Measurements from ENCODE around the gene BRSK2.

Gene BRSK2

DNA sequence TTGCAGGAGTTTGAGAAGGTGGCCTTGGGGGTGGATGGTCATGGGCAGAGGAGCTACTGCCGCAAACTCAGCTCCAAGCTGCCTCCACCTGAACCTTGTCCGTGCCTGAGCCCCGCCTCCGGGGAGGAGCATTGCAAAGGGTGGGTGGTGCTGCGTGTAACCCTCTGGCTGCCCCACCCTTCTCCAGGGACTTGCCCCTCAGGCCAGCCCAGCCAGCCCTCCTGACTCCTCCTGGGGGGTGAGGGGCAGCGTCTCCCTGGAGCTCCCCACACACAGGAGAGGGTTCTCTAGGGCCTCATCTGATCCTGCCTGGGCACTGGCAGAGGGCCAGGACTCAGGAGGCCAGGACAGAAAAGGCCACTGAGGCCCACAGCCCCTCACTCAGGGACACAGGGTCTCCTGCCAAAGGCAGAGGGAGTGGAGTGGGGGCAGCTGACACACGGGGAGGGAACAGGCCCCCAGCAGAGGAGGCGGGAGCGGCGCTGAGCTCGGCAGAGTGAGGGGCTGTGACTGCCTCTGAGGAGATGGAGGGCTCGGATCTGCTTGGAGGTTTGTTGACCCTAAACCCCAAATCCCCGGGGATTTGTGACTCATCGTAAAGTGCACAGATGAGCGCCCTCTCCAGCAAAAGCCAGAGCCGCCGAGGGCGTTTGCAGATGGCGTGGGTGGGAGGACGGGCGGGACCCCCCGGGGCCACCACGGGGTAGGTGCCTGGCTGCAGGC is 12.8 kb downstream of the BRSK2 start:
- Histone ChIP-seq H3K27ac (ENCODE audit: low read depth in 2 of 2, low read length in 2 of 2) (no peak overlapping the region), H3K36me3 (ENCODE audit: control insufficient read depth in 2 of 2, insufficient read depth in 2 of 2, low read length in 2 of 2) (no peaks in the 10 kb centered on the region), H3K9ac (ENCODE audit: low read depth in 1 of 2, low read length in 2 of 2) (no peak overlapping the region), H3K27me3 (ENCODE audit: control insufficient read depth in 2 of 2, insufficient read depth in 2 of 2, low read length in 2 of 2) (peaks cover 0 to 3% of the 10 kb centered on the region in 2 donors), H3K9me3 (ENCODE audit: control insufficient read depth in 2 of 2, low read length in 2 of 2) (no peaks in the 10 kb centered on the region), H3K4me3 (ENCODE audit: low read length in 2 of 2) (no peak overlapping the region), H3K4me1 (ENCODE audit: control insufficient read depth in 2 of 2, insufficient read depth in 2 of 2, low read length in 2 of 2) (no peaks in the 10 kb centered on the region)

DNA sequence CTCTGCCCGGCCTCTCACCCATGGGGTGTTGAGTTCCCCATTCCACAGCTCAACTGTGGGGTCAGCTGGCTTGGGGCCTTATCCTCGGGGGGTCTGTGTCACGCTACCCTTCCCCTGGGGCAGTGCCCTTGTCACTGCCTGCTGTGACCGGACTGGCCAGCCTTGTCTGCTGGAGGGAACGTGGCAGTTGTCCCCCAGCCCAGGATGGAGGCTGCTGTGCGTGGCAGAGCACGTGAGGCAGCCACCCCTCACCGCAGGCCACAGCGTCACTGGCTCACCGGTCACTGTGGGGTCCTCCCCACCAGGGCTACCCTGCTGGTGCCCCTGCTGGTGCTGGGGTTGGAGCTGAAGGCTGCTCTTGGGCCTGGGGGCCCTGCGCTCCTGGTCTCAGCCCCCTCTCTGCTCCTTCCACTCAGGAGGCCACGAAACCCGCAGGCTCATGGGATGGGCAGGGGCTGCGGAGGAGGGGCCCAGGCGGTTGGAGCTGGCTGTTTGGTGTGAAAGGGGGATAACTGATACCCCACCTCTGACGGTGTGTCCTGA is 13.4 kb downstream of the BRSK2 start:
- no peaks in the 10 kb centered on the region for H3K9me3 ChIP-seq (ENCODE audit: control insufficient read depth in 2 of 2, low read length in 2 of 2)
- peaks cover 0 to 3% of the 10 kb centered on the region in 2 donors for H3K27me3 ChIP-seq (ENCODE audit: control insufficient read depth in 2 of 2, insufficient read depth in 2 of 2, low read length in 2 of 2)
- no peak overlapping the region for H3K27ac ChIP-seq (ENCODE audit: low read depth in 2 of 2, low read length in 2 of 2)
- no peak overlapping the region for H3K9ac ChIP-seq (ENCODE audit: low read depth in 1 of 2, low read length in 2 of 2)
- H3K4me1 ChIP-seq (ENCODE audit: control insufficient read depth in 2 of 2, insufficient read depth in 2 of 2, low read length in 2 of 2), result no peaks in the 10 kb centered on the region
- no peak overlapping the region for H3K4me3 ChIP-seq (ENCODE audit: low read length in 2 of 2)
- no peaks in the 10 kb centered on the region for H3K36me3 ChIP-seq (ENCODE audit: control insufficient read depth in 2 of 2, insufficient read depth in 2 of 2, low read length in 2 of 2)

DNA sequence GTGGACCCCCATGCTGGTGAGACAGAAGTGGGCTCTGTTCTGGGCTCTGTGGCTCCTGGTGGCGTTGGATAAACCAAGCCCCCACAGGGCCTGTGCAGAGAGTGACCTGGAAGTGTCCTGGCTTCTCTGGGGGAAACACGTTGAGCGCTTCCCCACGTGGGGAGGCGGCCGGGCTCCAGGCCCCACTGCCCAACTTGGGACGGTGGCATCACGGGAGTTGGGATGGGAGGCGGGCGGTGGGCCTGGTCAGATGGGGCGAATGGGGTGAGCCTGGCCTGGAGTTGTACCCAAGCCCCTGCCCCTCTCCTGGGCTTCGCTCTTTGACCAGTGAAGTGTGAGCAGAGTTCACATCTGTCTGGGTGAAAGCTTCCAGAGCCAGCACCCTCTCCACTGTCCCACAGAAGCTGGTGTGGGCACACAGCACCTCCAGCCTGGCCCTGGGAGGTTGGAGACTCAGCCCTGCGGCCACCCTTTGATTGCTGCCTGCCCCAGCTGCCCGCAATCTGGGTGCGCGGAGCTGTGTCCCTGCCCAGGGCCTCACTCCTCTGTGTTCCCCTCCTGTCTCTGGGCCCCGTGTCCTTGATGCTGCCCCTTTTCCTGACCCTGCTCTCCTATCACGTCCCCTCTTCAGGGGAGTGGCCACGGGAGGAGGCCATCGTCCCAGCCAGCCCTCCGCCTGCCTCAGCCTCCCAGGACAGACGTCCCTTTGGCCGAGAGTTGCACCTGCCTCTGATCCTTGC is 14.2 kb downstream of the BRSK2 start:
- Histone ChIP-seq H3K9ac (ENCODE audit: low read depth in 1 of 2, low read length in 2 of 2) (no peak overlapping the region), H3K4me3 (ENCODE audit: low read length in 2 of 2) (no peak overlapping the region), H3K27me3 (ENCODE audit: control insufficient read depth in 2 of 2, insufficient read depth in 2 of 2, low read length in 2 of 2) (peaks cover 0 to 3% of the 10 kb centered on the region in 2 donors), H3K9me3 (ENCODE audit: control insufficient read depth in 2 of 2, low read length in 2 of 2) (no peaks in the 10 kb centered on the region), H3K36me3 (ENCODE audit: control insufficient read depth in 2 of 2, insufficient read depth in 2 of 2, low read length in 2 of 2) (no peaks in the 10 kb centered on the region), H3K27ac (ENCODE audit: low read depth in 2 of 2, low read length in 2 of 2) (no peak overlapping the region), H3K4me1 (ENCODE audit: control insufficient read depth in 2 of 2, insufficient read depth in 2 of 2, low read length in 2 of 2) (no peaks in the 10 kb centered on the region)

DNA sequence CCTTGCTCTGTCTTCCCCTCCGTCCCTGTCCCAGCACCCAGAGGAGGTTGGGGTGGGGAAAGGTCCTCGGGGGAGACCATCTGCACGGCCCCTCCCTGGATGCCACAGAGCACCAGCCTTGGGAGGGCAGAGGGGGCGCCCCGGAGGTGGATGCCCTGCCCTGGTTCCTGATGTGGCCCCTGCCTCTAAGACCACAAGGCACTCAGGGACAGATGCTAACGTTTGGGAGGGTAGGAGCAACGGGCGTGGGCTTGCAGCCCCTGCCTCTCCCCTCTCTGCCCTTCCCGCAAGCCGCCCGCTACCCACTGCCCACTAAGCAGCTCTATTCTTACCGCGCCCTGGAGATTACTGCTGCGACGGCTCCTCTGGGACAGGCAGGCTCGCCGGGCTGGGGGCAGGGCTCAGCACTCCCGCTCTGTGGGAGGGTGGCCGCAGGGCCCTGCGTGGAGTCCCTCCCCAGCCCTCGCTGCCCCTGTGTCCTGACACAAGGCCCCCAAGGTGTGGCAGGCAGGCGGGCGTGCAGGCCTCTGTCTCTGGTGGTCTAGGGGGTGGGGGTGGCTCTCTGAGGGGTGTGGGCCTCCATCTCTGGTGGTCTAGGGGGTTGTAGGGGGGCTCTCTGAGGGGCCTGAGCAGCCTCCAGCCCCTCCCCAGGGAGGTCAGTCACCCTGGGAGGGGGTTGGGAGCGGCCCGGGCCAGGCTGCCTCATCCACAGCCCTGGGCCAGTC is 14.9 kb downstream of the BRSK2 start:
- H3K36me3 ChIP-seq (ENCODE audit: control insufficient read depth in 2 of 2, insufficient read depth in 2 of 2, low read length in 2 of 2), result no peaks in the 10 kb centered on the region
- H3K4me3 ChIP-seq (ENCODE audit: low read length in 2 of 2), result no peak overlapping the region
- peaks cover 0 to 3% of the 10 kb centered on the region in 2 donors for H3K27me3 ChIP-seq (ENCODE audit: control insufficient read depth in 2 of 2, insufficient read depth in 2 of 2, low read length in 2 of 2)
- no peaks in the 10 kb centered on the region for H3K9me3 ChIP-seq (ENCODE audit: control insufficient read depth in 2 of 2, low read length in 2 of 2)
- H3K4me1 ChIP-seq (ENCODE audit: control insufficient read depth in 2 of 2, insufficient read depth in 2 of 2, low read length in 2 of 2), result no peaks in the 10 kb centered on the region
- no peak overlapping the region for H3K27ac ChIP-seq (ENCODE audit: low read depth in 2 of 2, low read length in 2 of 2)
- H3K9ac ChIP-seq (ENCODE audit: low read depth in 1 of 2, low read length in 2 of 2), result no peak overlapping the region

DNA sequence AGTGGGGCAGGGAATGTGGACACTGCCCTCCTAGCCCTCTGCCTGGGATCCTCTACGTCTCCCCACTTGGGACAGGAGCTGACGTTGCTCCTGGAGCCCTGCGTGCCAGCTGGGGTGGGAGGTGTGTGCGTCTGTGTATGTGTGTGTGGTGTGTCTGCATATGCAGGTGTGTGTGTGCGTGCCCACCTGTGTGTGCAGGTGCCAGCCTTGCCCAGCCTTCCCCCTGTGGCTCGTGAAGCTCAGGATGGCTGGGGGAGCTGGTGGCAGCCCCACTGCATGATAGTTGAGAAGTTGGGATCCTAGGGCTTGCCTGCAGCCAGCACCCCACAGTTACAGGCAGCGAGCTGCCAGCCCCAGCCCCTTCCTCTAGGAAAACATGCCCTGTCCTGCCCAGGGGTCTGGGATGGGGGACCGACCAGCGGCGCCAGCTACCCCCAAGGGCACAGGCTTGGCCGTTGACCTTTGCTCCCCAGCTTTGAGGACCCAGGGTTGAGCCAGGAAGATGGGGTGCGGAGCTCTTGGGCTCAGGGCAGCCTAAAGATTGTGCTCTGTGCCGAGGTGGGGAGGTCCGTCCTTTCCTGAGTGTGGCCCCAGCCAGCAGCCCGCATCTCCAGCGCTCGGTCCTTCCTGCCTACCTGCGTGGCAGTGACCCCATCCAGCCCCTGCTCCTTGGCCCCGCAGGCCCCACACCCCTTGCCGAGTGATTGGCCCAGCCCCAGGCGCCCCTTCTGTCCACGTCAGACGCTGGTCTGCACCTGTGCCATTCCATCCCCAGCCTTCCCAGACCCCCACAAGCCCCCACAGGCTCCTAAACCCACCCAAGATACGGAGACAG is 15.7 kb downstream of the BRSK2 start:
- Histone ChIP-seq H3K9ac (ENCODE audit: low read depth in 1 of 2, low read length in 2 of 2) (no peak overlapping the region), H3K27me3 (ENCODE audit: control insufficient read depth in 2 of 2, insufficient read depth in 2 of 2, low read length in 2 of 2) (peaks cover 0 to 3% of the 10 kb centered on the region in 2 donors), H3K27ac (ENCODE audit: low read depth in 2 of 2, low read length in 2 of 2) (no peak overlapping the region), H3K4me3 (ENCODE audit: low read length in 2 of 2) (no peak overlapping the region), H3K4me1 (ENCODE audit: control insufficient read depth in 2 of 2, insufficient read depth in 2 of 2, low read length in 2 of 2) (no peaks in the 10 kb centered on the region), H3K9me3 (ENCODE audit: control insufficient read depth in 2 of 2, low read length in 2 of 2) (no peaks in the 10 kb centered on the region), H3K36me3 (ENCODE audit: control insufficient read depth in 2 of 2, insufficient read depth in 2 of 2, low read length in 2 of 2) (no peaks in the 10 kb centered on the region)

DNA sequence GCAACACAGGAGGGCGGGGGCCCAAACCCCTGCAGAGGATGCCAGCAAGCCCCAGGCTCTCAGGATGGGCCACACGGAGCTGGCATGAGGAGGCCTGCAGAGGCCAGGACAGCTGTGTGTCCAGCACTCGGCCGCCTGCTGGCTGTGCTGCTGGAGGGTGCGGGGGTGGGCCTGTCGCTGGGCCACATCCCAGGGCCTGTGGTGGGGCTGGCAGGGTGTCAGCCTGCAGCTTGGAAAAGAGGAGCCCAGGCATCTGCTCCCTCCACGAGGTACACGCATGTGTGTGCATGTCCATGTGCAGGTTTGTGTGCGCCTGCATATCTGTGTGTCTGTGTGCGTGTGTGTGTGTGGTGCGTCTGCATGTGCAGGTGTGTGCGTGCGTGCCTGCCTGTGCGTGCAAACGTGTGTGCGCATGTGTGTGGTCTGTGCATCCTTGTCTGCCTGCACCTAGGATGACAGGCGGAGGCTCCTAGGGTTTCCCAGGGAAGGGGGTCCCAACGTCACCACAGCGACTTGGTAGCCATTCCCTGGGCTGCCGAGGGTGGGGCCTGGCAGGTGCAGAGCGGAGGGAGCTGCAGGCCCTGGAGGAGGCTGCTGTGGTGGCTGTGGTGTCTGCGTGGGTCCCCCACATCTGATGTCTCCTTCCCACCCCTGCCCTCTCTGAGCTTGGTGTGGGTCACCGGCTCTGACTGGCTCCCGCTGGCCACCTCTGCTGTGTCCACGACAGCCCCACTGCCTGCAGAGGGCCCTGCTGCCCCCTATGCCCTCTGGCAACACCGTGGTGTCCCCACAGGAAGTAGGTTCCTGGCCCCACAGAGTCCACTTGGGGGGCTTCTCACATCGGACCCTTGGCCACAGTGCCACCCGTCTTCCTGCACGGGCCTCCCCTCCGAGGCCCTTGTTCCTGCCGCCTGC is 17.1 kb downstream of the BRSK2 start:
- peaks cover 0 to 3% of the 10 kb centered on the region in 2 donors for H3K27me3 ChIP-seq (ENCODE audit: control insufficient read depth in 2 of 2, insufficient read depth in 2 of 2, low read length in 2 of 2)
- no peak overlapping the region for H3K9ac ChIP-seq (ENCODE audit: low read depth in 1 of 2, low read length in 2 of 2)
- no peak overlapping the region for H3K27ac ChIP-seq (ENCODE audit: low read depth in 2 of 2, low read length in 2 of 2)
- H3K4me3 ChIP-seq (ENCODE audit: low read length in 2 of 2), result no peak overlapping the region
- no peaks in the 10 kb centered on the region for H3K4me1 ChIP-seq (ENCODE audit: control insufficient read depth in 2 of 2, insufficient read depth in 2 of 2, low read length in 2 of 2)
- no peaks in the 10 kb centered on the region for H3K9me3 ChIP-seq (ENCODE audit: control insufficient read depth in 2 of 2, low read length in 2 of 2)
- H3K36me3 ChIP-seq (ENCODE audit: control insufficient read depth in 2 of 2, insufficient read depth in 2 of 2, low read length in 2 of 2), result no peaks in the 10 kb centered on the region

DNA sequence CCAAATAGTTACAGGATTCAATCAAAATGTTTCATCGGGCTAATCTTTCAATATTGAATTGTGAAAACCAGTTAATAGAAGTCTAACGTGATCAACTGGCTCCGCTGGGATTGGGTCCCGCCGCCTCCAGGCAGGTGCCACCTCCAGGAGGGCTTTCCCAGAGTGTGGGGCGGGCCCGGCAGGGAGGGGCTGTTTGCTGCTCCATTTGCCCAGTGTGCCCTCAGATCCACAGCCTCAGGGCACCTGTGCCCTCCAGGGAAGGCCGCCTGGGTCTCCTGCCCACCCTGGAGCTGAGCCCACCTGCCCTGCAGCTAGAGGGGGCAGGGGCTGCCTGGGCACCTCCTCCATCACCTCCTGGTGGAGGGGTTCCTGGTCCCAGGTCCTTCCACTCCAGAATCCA is 17.9 kb downstream of the BRSK2 start:
- Histone ChIP-seq H3K36me3 (ENCODE audit: control insufficient read depth in 2 of 2, insufficient read depth in 2 of 2, low read length in 2 of 2) (no peaks in the 10 kb centered on the region), H3K27ac (ENCODE audit: low read depth in 2 of 2, low read length in 2 of 2) (no peak overlapping the region), H3K9ac (ENCODE audit: low read depth in 1 of 2, low read length in 2 of 2) (no peak overlapping the region), H3K4me3 (ENCODE audit: low read length in 2 of 2) (no peak overlapping the region), H3K27me3 (ENCODE audit: control insufficient read depth in 2 of 2, insufficient read depth in 2 of 2, low read length in 2 of 2) (no peaks in the 10 kb centered on the region), H3K4me1 (ENCODE audit: control insufficient read depth in 2 of 2, insufficient read depth in 2 of 2, low read length in 2 of 2) (no peaks in the 10 kb centered on the region), H3K9me3 (ENCODE audit: control insufficient read depth in 2 of 2, low read length in 2 of 2) (no peaks in the 10 kb centered on the region)

DNA sequence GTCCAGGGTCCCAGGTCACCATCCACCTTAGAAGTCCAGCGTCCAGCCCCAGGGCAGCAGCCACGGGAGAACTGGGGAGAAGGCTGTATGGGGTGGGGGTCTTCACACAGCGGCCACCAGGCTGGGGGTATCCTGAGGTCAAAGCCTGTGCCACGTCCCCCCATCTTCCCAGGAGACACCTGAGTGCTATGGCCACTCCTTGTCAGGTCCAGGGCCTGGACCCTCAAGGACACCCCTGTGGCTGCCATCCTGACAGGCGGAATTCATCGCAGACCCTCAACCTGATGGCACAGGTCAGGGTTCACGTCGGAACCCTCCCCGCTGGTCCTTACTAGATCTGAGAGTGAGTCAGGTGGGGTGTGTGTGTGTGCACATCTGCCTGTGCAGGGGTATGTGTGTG is 18.6 kb downstream of the BRSK2 start:
- no peaks in the 10 kb centered on the region for H3K9me3 ChIP-seq (ENCODE audit: control insufficient read depth in 2 of 2, low read length in 2 of 2)
- H3K9ac ChIP-seq (ENCODE audit: low read depth in 1 of 2, low read length in 2 of 2), result no peak overlapping the region
- no peaks in the 10 kb centered on the region for H3K36me3 ChIP-seq (ENCODE audit: control insufficient read depth in 2 of 2, insufficient read depth in 2 of 2, low read length in 2 of 2)
- no peaks in the 10 kb centered on the region for H3K4me1 ChIP-seq (ENCODE audit: control insufficient read depth in 2 of 2, insufficient read depth in 2 of 2, low read length in 2 of 2)
- H3K4me3 ChIP-seq (ENCODE audit: low read length in 2 of 2), result no peak overlapping the region
- no peak overlapping the region for H3K27ac ChIP-seq (ENCODE audit: low read depth in 2 of 2, low read length in 2 of 2)
- H3K27me3 ChIP-seq (ENCODE audit: control insufficient read depth in 2 of 2, insufficient read depth in 2 of 2, low read length in 2 of 2), result no peaks in the 10 kb centered on the region
